ENCODE results near the gene TAF6.
A peak's percentile ranks its signal among the peaks of the same experiment; 100 is the strongest.

TAF6 gene

GRCh38 chr7:100093054-100093453, 26.1 kb downstream of the TAF6 start:
- DNase-seq (ENCODE audit: low read depth), result no peak

GRCh38 chr7:100091411-100092181, 27.6 kb downstream of the TAF6 start:
- no peak for DNase-seq (ENCODE audit: low read depth)

GRCh38 chr7:100090527-100091410, 28.4 kb downstream of the TAF6 start:
- no peak for DNase-seq (ENCODE audit: low read depth)

GRCh38 chr7:100089458-100090196, 29.5 kb downstream of the TAF6 start:
- no peak for DNase-seq (ENCODE audit: low read depth)

- DNase-seq (ENCODE audit: low read depth), result peak; percentile 85
Observed at GRCh38 chr7:100088621-100089457, 30.3 kb downstream of the TAF6 start, which contains the start of gene COPS6. Gene COPS6 (plus strand): TSS chr7:100088969. CDS start chr7:100088991, 22 bp downstream.

GRCh38 chr7:100088095-100088620, 31.0 kb downstream of the TAF6 start:
- no peak for DNase-seq (ENCODE audit: low read depth)

- no peak for DNase-seq (ENCODE audit: low read depth)
Observed at GRCh38 chr7:100087055-100087750, 32.0 kb downstream of the TAF6 start.

GRCh38 chr7:100085515-100085914, 33.6 kb downstream of the TAF6 start:
- DNase-seq (ENCODE audit: low read depth), result no peak

- no peak for DNase-seq (ENCODE audit: low read depth)
Observed at GRCh38 chr7:100082978-100083377, 36.2 kb downstream of the TAF6 start.

- peak; percentile 93 for DNase-seq (ENCODE audit: low read depth)
Observed at GRCh38 chr7:100081535-100082102, 37.5 kb downstream of the TAF6 start, which contains the start of gene ZNF3. Gene ZNF3 (minus strand): TSS chr7:100081723. CDS start chr7:100077357, 4,366 bp downstream.

- DNase-seq (ENCODE audit: low read depth), result no peak
Observed at GRCh38 chr7:100080907-100081534, 38.1 kb downstream of the TAF6 start.

GRCh38 chr7:100079024-100079560, 40.1 kb downstream of the TAF6 start:
- DNase-seq (ENCODE audit: low read depth), result no peak

GRCh38 chr7:100077205-100077604, 42.0 kb downstream of the TAF6 start:
- DNase-seq (ENCODE audit: low read depth), result no peak

GRCh38 chr7:100075418-100075817, 43.7 kb downstream of the TAF6 start:
- no peak for DNase-seq (ENCODE audit: low read depth)

GRCh38 chr7:100074841-100075240, 44.3 kb downstream of the TAF6 start:
- no peak for DNase-seq (ENCODE audit: low read depth)

GRCh38 chr7:100072462-100072861, 46.7 kb downstream of the TAF6 start:
- DNase-seq (ENCODE audit: low read depth), result no peak

GRCh38 chr7:100071018-100071723, 48.0 kb downstream of the TAF6 start:
- DNase-seq (ENCODE audit: low read depth), result no peak

- DNase-seq (ENCODE audit: low read depth), result no peak
Observed at GRCh38 chr7:100069991-100070390, 49.2 kb downstream of the TAF6 start.

GRCh38 chr7:100066953-100067352, 52.2 kb downstream of the TAF6 start:
- DNase-seq (ENCODE audit: low read depth), result no peak

All from stimulated activated CD8-positive, alpha-beta memory T cell treated with anti-CD3 and anti-CD28 coated beads, Interleukin-15, amount 100 ng/mL, for 24 hours (primary cell).